Adrenal gland (tissue), 12 donors: ENCODE data around the gene KCNJ16. TPM values are rescaled to one million over a fixed set of nuclear protein-coding genes. Genes with fewer than 3 reads are reported as not detected.

Experiments
- DNase-seq, 7 donors: peaks; one replicate each; pipeline ENCODE4 v3.0.0-alpha.2; 2019 to 2020
- H3K27ac ChIP-seq, 5 donors: fragments of 200-600 bp; sonication (generic) in 4 of 5; 1 replicate in 3 of 5; 2 replicates in 2 of 5; pipeline versions ENCODE4 v1.5.1 to v1.8.0; 2016 to 2020; ENCODE audit warnings: mild to moderate bottlenecking in 1 of 5
- H3K27me3 ChIP-seq: fragments of 200-600 bp; 2 replicates; pipeline ENCODE4 v1.8.0; 2021
- H3K36me3 ChIP-seq, 2 donors: fragments of 200-600 bp; replicated peaks in 1 of 2; 1 replicate in 1 of 2; 2 replicates in 1 of 2; pipeline versions ENCODE4 v1.5.1 to v1.8.0; 2018 to 2022
- H3K4me1 ChIP-seq, 2 donors: fragments of 200-600 bp; replicated peaks in 1 of 2; 1 replicate in 1 of 2; 2 replicates in 1 of 2; pipeline versions ENCODE4 v1.5.1 to v1.8.0; 2018 to 2021
- H3K4me3 ChIP-seq, 4 donors: fragments of 200-600 bp; sonication (generic) in 3 of 4; one replicate each; pipeline ENCODE4 v1.5.1; 2016 to 2018
- H3K9me3 ChIP-seq, 3 donors: fragments of 200-600 bp; sonication (generic) in 1 of 3; replicated peaks in 1 of 3; 1 replicate in 2 of 3; 2 replicates in 1 of 3; pipeline versions ENCODE4 v1.5.1 to v1.8.0; 2016 to 2021
- POLR2A ChIP-seq, 2 donors: fragments of 450-650 bp; IDR thresholded peaks; one replicate each; pipeline ENCODE4 v1.6.1; 2017; ENCODE audit warnings: antibody characterized with exemption in 2 of 2, mild to moderate bottlenecking in 2 of 2, moderate library complexity in 1 of 2
- WGBS, 4 donors: extraction: QIAGEN DNeasy Blood & Tissue Kit in 2 of 4; methylation state at CpG; one replicate each; pipeline versions ENCODE4 v1.1.5 to v1.1.7; 2013 to 2017; 5-methylcytosine and 5-hydroxymethylcytosine counted together
- intact Hi-C, 2 donors: fragments of 100-400 bp; cut with DNase I; formaldehyde crosslinking; loops; one replicate each; pipeline versions ENCODE4 v1.14.1 to v1.15.0; 2022 to 2023
- polyA plus RNA-seq, 3 donors: library from polyadenylated mRNA; stranded (reverse); fragments of 200-250 nt in 2 of 3; fragments of 350-450 nt in 1 of 3; fragmentation: Illumina TruSeq in 1 of 3; extraction: RNeasy Lipid Tissue Mini Kit (QIAGEN cat#74804) in 1 of 3; gene quantifications; one replicate each; pipeline ENCODE4 v1.2.3, GENCODE V29; 2013 to 2014
- total RNA-seq, 9 donors: library from RNA; depleted of rRNA in 4 of 9; stranded (reverse); fragments of >200 nt in 4 of 9; fragments of 120-200 nt in 1 of 9; fragmentation: NEBNext Ultra II Directional in 1 of 9; extraction: Animal tissue kit (Norgen Biotek cat#: 25700) in 1 of 9; gene quantifications; one replicate each; pipeline versions ENCODE4 v1.1.0 to v1.2.4, GENCODE V29; 2013 to 2023
- TF ChIP-seq, protein P1 (sequence below), 6 experiments: fragments of 450-650 bp in 4 of 6; fragments of 200-600 bp in 2 of 6; sonication (generic) in 1 of 6; IDR thresholded peaks; 1 replicate in 5 of 6; 2 replicates in 1 of 6; pipeline versions ENCODE4 v1.5.1 to v1.8.0; 2016 to 2021; ENCODE audit warnings: antibody characterized with exemption in 6 of 6, mild to moderate bottlenecking in 2 of 6, moderate library complexity in 1 of 6
- donor health status: healthy with polysubstance abuse.
- donor health status: Bipolar disorder and iron deficiency.
- donor health status: DM: yes; HTN: yes; CAD: no.
- donor health status: DM: no; HTN: no; CAD: no.
- donor health status: DM: no; HTN: no; CAD: no.
- donor health status: DM: yes; HTN: yes; CAD: no.

Gene KCNJ16
- total and polyA plus RNA-seq, 12 donors, result 0.05 to 1.0 (median 0.24) TPM; not detected in 3

GRCh38 chr17:70031341-70031740 lies 43.7 kb upstream of the KCNJ16 start:
- H3K9me3 ChIP-seq, result no peaks in the 10 kb centered on the region
- no peak for DNase-seq
- no peaks in the 10 kb centered on the region for H3K27me3 ChIP-seq
- H3K4me3 ChIP-seq, result no peak overlapping the region
- intact Hi-C loops, result no loop called here
- no peaks in the 10 kb centered on the region for H3K4me1 ChIP-seq
- H3K27ac ChIP-seq, result no peak overlapping the region
- no peaks in the 10 kb centered on the region for H3K36me3 ChIP-seq
- no peak for TF ChIP-seq POLR2A (IDR thresholded peaks at IDR 0.05)
- TF ChIP-seq, protein P1, sequence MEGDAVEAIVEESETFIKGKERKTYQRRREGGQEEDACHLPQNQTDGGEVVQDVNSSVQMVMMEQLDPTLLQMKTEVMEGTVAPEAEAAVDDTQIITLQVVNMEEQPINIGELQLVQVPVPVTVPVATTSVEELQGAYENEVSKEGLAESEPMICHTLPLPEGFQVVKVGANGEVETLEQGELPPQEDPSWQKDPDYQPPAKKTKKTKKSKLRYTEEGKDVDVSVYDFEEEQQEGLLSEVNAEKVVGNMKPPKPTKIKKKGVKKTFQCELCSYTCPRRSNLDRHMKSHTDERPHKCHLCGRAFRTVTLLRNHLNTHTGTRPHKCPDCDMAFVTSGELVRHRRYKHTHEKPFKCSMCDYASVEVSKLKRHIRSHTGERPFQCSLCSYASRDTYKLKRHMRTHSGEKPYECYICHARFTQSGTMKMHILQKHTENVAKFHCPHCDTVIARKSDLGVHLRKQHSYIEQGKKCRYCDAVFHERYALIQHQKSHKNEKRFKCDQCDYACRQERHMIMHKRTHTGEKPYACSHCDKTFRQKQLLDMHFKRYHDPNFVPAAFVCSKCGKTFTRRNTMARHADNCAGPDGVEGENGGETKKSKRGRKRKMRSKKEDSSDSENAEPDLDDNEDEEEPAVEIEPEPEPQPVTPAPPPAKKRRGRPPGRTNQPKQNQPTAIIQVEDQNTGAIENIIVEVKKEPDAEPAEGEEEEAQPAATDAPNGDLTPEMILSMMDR (IDR thresholded peaks at IDR 0.05), result no peak

GRCh38 chr17:70033165-70033564 lies 41.9 kb upstream of the KCNJ16 start:
- no peaks in the 10 kb centered on the region for H3K9me3 ChIP-seq
- intact Hi-C loops, result no loop called here
- no peaks in the 10 kb centered on the region for H3K27me3 ChIP-seq
- no peak overlapping the region for H3K27ac ChIP-seq
- H3K4me1 ChIP-seq, result no peaks in the 10 kb centered on the region
- TF ChIP-seq, protein P1 (IDR thresholded peaks at IDR 0.05), result no peak
- no peak for TF ChIP-seq POLR2A (IDR thresholded peaks at IDR 0.05)
- no peak for DNase-seq
- no peaks in the 10 kb centered on the region for H3K36me3 ChIP-seq
- no peak overlapping the region for H3K4me3 ChIP-seq

DNA sequence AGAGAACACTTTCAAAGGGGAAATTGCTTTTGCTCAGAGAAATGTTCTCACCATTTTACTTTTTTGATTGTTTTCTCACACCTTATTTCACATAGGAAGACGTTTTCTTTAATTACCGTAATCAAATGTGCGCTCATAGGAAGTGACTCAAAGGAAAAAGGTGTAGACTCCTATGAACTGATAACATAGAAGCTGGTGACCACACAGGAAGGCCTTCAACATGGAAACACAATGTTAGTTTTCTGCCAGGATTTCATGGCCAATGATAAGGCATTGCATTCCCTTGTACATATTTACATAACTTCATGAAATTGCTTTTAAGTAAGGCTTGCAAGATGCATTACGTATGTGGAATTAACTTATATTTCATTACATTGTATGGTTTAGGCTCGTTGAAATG lies 40.9 kb upstream of the KCNJ16 start:
- TF ChIP-seq, protein P1 (IDR thresholded peaks at IDR 0.05), result no peak
- TF ChIP-seq POLR2A (IDR thresholded peaks at IDR 0.05), result no peak
- Histone ChIP-seq H3K27me3 (no peaks in the 10 kb centered on the region), H3K4me3 (no peak overlapping the region), H3K4me1 (no peaks in the 10 kb centered on the region), H3K27ac (no peak overlapping the region), H3K9me3 (no peaks in the 10 kb centered on the region), H3K36me3 (no peaks in the 10 kb centered on the region)
- no peak for DNase-seq
- intact Hi-C loops, result no loop called here
- 60 to 75% (median 67%) methylated on average over 5 of the region's 5 CpGs for WGBS, 4 donors

- intact Hi-C loops, result no loop called here
- 75 to 79% (median 77%) methylated on average over 2 of the region's 2 CpGs for WGBS, 4 donors
- Histone ChIP-seq H3K36me3 (no peaks in the 10 kb centered on the region), H3K27ac (no peak overlapping the region), H3K27me3 (no peaks in the 10 kb centered on the region), H3K4me3 (no peak overlapping the region), H3K9me3 (no peaks in the 10 kb centered on the region), H3K4me1 (no peaks in the 10 kb centered on the region)
- TF ChIP-seq POLR2A (IDR thresholded peaks at IDR 0.05), result no peak
- TF ChIP-seq, protein P1 (IDR thresholded peaks at IDR 0.05), result no peak
- DNase-seq, result no peak
Measured at GRCh38 chr17:70037498-70037897, 37.5 kb upstream of the KCNJ16 start.
